GM21360 (cell line): ENCODE data around the gene MANF.
"Not testable (repeated sequence)": the region's sequence is repeated elsewhere in the genome, so short reads cannot be mapped to it uniquely, and the experiment has no call there.

Experiments
- ATAC-seq: cut with Tn5 transposase; IDR thresholded peaks from one replicate; pipeline ENCODE4 v1.9.1; 2021; ENCODE audit warnings: mild to moderate bottlenecking, moderate library complexity; ENCODE audit not compliant: unreplicated experiment

MANF gene

GRCh38 chr3:51371943-51372557 is 13.0 kb upstream of the MANF start:
- no peak for ATAC-seq

- ATAC-seq: no peak
These were observed 11.3 kb upstream of the MANF start for GRCh38 chr3:51373658-51374421.

- ATAC-seq: no peak
These were observed 10.6 kb upstream of the MANF start for GRCh38 chr3:51374456-51374855.

GRCh38 chr3:51375136-51375535 is 10.0 kb upstream of the MANF start:
- no peak for ATAC-seq

- no peak for ATAC-seq
These were observed 9.5 kb upstream of the MANF start for GRCh38 chr3:51375571-51375970.

- ATAC-seq: no peak
These were observed 7.0 kb upstream of the MANF start for GRCh38 chr3:51378065-51378464.

- ATAC-seq: no peak
These were observed 6.4 kb upstream of the MANF start for GRCh38 chr3:51378726-51379125.

GRCh38 chr3:51379301-51379700 is 5.8 kb upstream of the MANF start:
- ATAC-seq: no peak

- no peak for ATAC-seq
These were observed 5.2 kb upstream of the MANF start for GRCh38 chr3:51379746-51380455.

GRCh38 chr3:51380601-51381332 is 4.3 kb upstream of the MANF start:
- no peak for ATAC-seq

- no peak for ATAC-seq
These were observed 3.8 kb upstream of the MANF start for GRCh38 chr3:51381333-51381705.

GRCh38 chr3:51382076-51382745 is 2.9 kb upstream of the MANF start:
- no peak for ATAC-seq

- no peak for ATAC-seq
These were observed 2.0 kb upstream of the MANF start for GRCh38 chr3:51382947-51383578.

GRCh38 chr3:51384055-51384725 is 901 bp upstream of the MANF start:
- ATAC-seq: peak; percentile 6

GRCh38 chr3:51385621-51386091 is 565 bp downstream of the MANF start:
- ATAC-seq: no peak

GRCh38 chr3:51386159-51386851 is 1.2 kb downstream of the MANF start:
- no peak for ATAC-seq

GRCh38 chr3:51386852-51387229 is 1.8 kb downstream of the MANF start:
- ATAC-seq: no peak

GRCh38 chr3:51387281-51387680 is 2.2 kb downstream of the MANF start:
- ATAC-seq: not testable (repeated sequence)
